Measurements from ENCODE around the gene NBL1.

DNA sequence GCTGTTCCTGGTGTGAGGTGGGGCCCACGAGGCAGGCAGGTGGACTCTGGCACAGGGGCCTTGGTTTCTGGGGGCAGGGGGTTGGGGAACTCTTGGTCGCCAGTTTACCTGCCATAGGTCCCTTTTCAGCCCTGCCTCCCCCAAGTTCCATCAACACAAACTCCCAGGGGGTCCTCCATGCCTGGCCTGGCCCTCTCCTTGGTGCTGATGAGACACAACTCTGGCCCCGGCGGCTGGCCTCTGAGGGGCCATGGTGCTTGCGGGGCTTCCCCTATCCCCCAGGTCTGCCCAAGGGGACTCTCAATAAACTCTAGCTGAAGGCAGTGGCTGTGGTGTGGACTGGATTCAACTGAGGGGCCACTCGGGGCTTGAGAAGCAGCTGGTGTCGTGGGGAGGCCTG, 36.5 kb downstream of the NBL1 start:
- TF ChIP-seq CTCF (IDR thresholded peaks at IDR 0.05): no peak
- TF ChIP-seq POLR2AphosphoS5 (IDR thresholded peaks at IDR 0.05): no peak
- no peak for TF ChIP-seq POLR2A (IDR thresholded peaks at IDR 0.05)
